IPS DF 19.7 (cell line): Measurements from ENCODE around the gene EXPH5.

ENCODE experiments used
- DNase-seq: peaks from one replicate; pipeline ENCODE4 v3.0.0-alpha.2; 2013; ENCODE audit warnings: low read depth, low spot score

EXPH5 gene

GRCh38 chr11:108562746-108563581 is 30.6 kb downstream of the EXPH5 start:
- no peak for DNase-seq

DNA sequence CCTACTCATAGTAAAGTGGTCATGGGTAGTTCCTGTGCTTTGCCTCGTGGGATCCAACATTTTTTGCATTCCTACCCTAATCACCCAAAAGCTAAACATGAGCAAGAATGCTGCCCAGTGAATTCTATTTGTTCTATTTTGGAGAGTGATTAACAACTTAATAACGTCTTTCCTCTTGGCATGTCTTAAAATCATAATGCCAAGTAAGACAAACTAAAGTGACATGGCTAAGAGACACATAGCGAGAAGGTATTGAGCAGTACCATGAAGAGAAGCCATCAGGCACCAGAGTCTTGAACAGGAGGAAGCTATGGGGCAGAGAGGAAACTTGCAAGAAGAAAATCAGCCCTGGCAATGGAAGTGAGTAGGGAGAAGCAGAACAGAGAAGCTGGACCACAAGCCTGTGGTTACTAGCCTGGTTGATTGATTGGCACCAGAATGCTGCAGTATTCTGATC is 32.0 kb downstream of the EXPH5 start:
- DNase-seq: no peak

- no peak for DNase-seq
Observed at GRCh38 chr11:108559904-108560303, 33.7 kb downstream of the EXPH5 start.

DNA sequence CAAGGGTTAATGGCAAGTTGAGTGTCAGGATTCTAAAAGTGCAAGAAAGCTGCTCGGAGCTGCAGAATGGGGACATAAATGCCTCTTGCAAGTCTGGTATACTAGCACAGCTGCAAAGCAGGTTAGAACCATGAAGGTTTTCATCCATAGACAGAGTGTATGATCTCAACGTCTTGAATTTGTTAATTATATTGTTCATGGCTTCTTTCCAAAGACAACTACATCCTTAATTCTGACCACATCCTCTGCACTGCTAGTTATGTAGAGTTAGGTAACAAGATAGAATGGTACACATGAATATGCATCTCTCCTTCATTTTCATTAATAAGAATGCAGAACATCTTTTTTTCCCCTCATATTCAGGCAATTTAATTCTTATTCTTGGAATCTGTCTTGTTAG is 34.2 kb downstream of the EXPH5 start:
- no peak for DNase-seq

DNA sequence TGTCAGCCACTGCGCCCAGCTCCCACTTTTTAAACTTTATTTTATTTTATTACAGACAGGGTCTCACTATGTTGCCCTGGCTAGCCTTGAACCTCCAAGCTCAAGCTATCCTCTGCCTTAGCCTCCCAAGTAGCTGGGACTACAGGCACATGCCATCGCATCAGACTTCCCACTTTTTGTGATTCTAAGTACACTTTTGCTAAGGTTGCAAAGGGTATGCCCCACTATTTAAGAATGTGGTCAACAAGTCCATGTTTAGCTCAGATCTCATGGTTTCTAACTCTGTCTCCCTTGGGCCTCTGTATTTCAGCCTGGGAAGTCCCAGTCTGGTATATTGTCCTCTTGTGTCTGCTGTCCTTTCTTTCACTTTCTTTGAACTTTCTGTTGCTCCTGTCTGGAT is 35.3 kb downstream of the EXPH5 start:
- no peak for DNase-seq

GRCh38 chr11:108556019-108556418 is 37.5 kb downstream of the EXPH5 start:
- no peak for DNase-seq

DNA sequence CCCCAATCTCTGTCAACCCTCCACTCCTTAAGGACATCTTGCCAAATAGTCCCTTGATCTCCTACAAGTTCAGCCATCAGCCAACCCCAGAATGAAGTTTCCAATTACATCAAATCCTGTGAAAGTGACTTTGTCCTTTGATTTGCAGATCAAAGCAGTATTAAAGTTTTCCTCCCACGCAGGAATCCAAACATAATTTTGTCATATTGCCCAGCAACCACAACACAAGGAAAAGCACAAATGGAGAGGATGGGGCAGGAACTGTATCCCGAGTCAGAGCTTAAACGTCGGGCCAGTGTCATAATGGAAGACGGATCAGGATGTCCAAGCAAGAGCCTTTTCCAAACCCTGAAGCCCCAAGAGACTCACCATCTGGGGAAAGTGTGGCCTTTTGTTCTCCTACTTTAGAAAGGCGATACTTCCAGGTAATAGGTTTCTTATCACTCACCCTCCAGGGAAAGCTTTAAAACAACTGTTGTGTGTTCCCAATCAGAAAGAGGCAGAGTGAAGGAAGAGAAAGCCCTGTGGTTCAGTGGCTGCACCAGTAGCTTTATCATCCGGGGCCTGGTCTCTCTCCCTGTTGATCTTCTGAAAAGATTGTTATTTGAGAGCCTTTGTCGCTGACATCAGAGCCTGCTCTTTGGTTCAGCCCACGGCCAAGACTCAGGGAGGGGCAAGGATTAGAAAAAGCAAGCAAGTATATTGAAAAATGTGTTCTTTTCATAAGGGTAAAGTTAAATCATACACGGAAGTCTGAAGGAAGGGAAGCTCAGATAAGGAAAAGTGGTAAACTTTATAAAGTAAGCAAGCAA is 41.7 kb downstream of the EXPH5 start:
- no peak for DNase-seq

GRCh38 chr11:108549319-108549885 is 44.2 kb downstream of the EXPH5 start:
- DNase-seq: no peak

- DNase-seq: no peak
Observed at GRCh38 chr11:108545909-108546501, 47.6 kb downstream of the EXPH5 start.

- DNase-seq: no peak
Observed at GRCh38 chr11:108543316-108543964, 50.1 kb downstream of the EXPH5 start.

DNA sequence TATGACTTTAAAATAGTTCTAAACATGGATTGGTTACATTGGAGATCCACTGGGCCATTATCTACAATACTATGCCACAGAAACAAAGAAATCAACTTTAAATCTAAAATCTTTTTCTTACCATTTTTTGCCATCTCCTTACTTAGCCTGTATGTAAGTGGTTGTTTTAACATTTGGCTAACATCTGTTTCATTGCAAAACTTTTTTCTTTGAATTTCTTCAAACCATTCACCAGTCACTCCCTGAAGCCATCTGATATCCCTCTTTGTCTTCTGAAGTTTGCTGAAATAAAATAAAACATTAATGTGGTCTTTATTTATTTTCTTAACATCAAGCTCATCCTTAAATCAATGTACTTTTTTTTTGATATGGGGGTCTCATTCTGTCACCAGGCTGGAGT is 52.0 kb downstream of the EXPH5 start:
- no peak for DNase-seq

DNA sequence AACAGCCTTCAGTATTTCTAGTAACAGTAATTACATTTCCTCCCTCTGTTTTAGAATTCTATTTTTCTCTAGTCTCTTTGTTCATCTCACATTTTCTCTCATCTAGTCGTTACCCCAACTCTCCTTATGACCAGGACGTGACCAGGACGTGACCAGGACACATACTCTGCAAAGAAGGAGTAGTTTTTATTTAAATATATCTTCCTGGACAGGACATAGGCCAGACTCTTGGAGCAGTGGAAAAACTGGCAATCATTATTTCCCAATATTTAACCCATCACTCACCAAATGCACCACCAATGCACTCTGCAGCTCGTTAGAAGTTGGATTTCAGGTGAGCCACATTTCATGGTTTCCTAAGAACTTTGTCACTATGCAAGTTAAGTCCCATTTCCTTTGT is 55.1 kb downstream of the EXPH5 start:
- no peak for DNase-seq

- no peak for DNase-seq
Observed at GRCh38 chr11:108538022-108538424, 55.5 kb downstream of the EXPH5 start.

- no peak for DNase-seq
Observed at GRCh38 chr11:108536783-108537182, 56.8 kb downstream of the EXPH5 start.

- DNase-seq: no peak
Observed at GRCh38 chr11:108535384-108535955, 58.1 kb downstream of the EXPH5 start.

DNA sequence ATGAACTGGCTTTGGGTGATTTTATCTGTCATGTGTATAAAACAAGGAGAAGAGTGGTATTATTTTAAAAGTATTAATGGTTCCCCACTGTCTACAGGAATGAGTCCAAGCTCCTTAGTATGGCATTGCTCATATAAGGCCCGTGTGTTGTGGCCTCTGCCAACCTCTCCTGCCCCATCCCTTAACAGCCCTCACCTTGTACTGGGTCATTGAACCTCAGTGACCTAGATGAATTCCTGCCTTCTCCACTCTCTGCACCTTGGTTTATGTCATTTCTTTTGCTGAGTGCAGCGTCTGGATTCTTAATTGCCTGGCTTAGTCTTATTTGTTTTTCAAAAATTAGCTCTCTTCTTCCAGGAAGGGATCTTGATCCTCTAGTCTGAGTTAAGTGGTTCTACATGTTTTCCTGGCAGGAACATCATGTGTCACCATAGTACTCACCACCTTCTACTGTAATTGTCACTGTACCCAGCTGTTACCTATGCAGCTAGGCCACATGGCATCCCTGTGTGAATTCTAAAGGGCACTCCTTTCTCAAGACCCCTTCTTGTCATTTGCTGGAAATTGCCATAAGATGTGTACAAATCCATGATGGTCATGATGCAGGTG is 59.2 kb downstream of the EXPH5 start:
- DNase-seq: no peak

DNA sequence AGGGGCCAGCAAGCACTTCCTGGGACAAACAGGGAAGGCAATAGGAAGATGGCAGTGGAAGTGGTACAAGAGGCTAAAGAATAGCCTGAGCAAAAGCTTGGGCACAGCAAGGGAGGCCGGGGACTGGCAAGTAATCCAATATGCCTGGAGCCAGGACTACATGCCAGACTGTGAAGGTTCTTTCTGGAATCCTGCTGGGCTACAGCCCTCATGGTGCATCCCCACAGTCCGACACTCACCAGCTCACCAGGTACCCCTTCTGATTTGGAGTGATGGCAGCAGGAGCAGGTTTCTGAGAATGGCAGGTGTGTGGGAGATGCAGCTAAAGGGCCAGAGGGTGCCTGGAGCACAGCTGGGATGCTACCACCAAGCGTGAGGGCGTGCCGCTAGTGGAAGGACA is 63.1 kb downstream of the EXPH5 start:
- DNase-seq: no peak

DNA sequence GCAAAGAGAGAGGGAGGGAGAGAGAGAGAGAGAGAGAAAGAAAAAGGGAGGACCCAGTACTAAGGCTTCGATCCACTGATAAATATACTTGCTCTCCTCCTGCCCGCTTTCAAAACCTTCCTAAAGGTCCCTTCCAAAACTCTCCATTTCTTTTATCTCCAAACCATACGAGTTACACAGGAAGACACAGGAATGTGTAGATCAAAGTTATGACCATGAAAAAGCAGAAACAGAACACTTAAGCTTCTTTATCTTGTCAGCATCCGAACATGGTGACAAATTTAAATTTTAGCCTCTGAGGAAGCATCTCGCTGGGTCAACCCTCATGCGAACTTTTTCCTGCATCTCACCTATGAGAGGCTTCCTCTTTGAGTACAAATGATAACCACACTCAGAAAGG is 66.2 kb downstream of the EXPH5 start:
- DNase-seq: no peak

- DNase-seq: no peak
Observed at GRCh38 chr11:108525161-108525560, 68.4 kb downstream of the EXPH5 start.

DNA sequence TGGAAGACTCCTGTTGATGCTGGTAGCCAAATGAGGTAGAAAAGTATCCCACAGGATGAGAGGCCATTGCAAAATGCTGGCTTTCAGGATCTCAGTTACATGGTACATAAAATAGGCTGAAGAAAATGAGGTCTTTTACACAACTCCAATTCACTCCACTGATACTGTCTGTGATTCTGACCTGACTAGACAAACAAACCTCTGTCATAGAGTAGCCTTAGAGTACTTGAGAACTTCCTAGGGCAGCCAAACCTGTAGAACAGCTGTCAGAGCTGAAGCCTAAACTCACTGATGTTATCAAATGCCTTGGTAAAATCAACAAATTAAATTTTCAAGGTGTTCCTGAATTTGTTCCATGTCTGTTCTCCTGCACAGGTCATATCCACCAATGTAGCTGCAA is 69.1 kb downstream of the EXPH5 start:
- DNase-seq: no peak

GRCh38 chr11:108522318-108522717 is 71.2 kb downstream of the EXPH5 start:
- no peak for DNase-seq
